Measurements from ENCODE around the gene ZYX.

ZYX gene, protein sequence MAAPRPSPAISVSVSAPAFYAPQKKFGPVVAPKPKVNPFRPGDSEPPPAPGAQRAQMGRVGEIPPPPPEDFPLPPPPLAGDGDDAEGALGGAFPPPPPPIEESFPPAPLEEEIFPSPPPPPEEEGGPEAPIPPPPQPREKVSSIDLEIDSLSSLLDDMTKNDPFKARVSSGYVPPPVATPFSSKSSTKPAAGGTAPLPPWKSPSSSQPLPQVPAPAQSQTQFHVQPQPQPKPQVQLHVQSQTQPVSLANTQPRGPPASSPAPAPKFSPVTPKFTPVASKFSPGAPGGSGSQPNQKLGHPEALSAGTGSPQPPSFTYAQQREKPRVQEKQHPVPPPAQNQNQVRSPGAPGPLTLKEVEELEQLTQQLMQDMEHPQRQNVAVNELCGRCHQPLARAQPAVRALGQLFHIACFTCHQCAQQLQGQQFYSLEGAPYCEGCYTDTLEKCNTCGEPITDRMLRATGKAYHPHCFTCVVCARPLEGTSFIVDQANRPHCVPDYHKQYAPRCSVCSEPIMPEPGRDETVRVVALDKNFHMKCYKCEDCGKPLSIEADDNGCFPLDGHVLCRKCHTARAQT

GRCh38 chr7:143380646-143381426, at the start of gene ZYX:
TSS of gene ZYX (plus strand) at chr7:143381345. CDS start at chr7:143381572, 227 bp downstream.
- DNase-seq (ENCODE audit: low read depth), result peak; percentile 93

DNA sequence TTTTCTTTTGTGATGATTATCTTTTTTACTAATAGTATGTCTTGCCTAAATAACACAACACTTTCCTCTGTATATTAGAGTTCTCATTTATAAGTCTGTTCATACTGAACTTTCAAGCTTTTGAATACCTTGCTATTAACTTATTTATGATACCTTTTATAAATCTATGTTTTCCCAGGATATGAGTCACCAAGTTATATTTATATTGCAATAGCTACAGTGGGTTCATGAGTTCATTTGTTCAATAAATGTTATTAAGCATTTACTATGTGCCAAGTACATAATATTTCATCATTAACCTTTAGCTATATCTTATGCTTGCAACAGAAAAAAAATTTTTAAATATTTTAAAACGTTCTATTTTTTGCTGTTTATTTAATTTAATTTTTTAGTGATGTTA, 46.9 kb upstream of the ZYX start:
- no peak for DNase-seq (ENCODE audit: low read depth)

DNA sequence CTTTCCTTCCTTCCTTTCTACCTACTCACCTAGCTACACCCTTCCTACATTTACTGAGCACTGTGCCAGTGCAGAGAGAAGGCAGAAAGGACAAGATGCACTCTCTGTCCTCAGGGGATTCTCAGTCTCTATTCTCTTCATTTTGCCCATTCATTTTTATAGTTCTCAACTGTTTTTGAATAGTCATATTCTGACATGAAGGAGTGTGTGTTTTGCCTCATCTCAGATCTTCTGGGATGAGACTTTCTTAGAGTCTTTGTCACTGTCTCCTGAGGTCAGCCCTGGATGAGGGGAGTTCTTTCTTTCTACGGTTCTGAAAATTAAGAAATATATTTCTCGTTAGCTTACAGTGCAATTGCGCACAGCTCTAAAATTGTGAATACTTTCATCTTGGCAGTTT, 43.9 kb upstream of the ZYX start:
- no peak for DNase-seq (ENCODE audit: low read depth)

- DNase-seq (ENCODE audit: low read depth), result no peak
Measured at GRCh38 chr7:143341842-143342241, 39.3 kb upstream of the ZYX start.

GRCh38 chr7:143343596-143343995, 37.5 kb upstream of the ZYX start:
- DNase-seq (ENCODE audit: low read depth), result no peak

DNA sequence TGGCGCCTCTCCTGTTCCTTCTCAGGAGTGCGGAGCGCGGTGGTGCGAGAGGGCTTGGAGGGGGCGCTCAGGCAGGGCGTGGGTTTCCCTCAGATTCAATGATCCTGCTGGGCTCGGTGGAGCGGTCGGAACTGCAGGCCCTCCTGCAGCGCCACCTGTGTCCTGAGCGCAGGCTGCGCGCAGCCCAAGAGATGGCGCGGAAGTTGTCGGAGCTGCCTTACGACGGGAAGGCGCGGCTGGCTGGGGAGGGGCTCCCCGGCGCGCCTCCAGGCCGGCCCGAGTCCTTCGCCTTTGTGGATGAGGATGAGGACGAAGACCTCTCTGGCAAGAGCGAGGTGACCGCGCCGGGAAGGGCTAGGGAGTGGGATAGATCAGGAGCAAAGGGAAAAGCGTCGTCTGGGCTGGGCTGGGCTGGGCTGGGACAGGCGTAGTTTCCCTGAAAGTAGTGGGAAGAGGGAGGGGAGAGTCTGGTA, 35.7 kb upstream of the ZYX start:
- DNase-seq (ENCODE audit: low read depth), result peak; percentile 6

DNA sequence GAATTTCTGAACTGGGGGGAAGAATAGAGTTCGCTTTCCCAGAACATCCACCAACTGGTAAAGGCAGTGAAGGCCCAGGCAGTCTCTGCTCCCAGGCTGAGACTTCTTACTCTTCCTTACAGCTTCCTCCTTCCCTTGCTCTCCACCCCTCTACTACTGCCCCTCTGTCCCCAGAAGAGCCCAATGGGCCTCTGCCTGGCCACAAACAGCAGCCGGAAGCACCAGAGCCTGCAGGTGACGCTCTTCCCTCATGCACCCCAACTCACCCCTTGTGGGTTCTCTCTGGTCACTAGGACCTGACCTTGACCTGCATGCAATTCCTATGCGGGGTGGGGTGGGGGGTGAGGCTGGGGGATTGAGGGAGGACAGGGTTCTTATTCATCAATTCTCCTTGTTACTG, 35.1 kb upstream of the ZYX start:
- no peak for DNase-seq (ENCODE audit: low read depth)

GRCh38 chr7:143347950-143348349, 33.2 kb upstream of the ZYX start:
- DNase-seq (ENCODE audit: low read depth), result no peak

GRCh38 chr7:143351060-143351459, 30.1 kb upstream of the ZYX start:
- no peak for DNase-seq (ENCODE audit: low read depth)

- DNase-seq (ENCODE audit: low read depth), result no peak
Measured at GRCh38 chr7:143351574-143351973, 29.6 kb upstream of the ZYX start.

DNA sequence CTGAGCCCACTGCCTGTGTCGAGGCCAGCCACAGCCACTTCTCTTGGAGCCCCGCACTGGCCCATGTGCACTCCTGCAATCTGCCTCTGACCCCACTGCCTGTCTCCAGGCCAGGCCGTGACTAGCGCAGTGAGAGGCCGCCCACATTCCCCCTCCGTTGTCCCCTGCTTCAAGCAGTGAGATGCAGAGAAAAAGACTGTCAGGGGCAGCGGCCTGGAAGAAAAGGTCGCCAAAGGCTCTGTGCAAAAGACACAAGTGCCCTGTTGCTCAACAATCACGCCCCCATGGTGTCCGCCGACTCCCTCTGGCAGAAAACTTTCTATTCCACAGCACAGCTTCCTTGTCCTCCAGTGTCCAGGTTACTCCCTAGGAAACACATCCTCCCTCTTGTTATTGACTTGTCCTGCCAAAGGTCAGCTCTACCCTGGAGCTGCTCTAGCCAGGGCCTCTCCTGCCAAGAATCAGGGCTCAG, 28.6 kb upstream of the ZYX start:
- no peak for DNase-seq (ENCODE audit: low read depth)

GRCh38 chr7:143354376-143354775, 26.8 kb upstream of the ZYX start:
- no peak for DNase-seq (ENCODE audit: low read depth)

DNA sequence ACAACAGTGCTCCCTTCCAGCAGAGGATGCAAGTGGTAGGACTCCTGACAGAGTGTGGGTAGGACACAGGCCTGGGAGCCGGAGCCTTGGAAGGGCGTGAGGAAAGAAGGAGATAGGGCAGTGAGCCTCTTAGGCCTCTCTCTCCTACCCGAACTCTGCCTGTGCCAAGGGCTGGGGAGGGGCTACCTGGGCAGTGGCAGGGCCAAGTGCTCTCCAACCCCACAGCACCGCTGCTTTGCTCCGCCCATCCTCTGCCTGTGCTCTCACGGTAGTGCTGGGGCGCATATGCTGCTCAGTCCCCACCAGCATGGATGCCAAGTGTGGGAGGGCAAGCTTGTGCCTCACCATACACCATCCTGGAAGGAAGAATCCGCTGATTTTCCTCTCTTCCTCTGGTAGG, 26.2 kb upstream of the ZYX start:
- DNase-seq (ENCODE audit: low read depth), result no peak

- DNase-seq (ENCODE audit: low read depth), result no peak
Measured at GRCh38 chr7:143355450-143356385, 25.4 kb upstream of the ZYX start.

DNA sequence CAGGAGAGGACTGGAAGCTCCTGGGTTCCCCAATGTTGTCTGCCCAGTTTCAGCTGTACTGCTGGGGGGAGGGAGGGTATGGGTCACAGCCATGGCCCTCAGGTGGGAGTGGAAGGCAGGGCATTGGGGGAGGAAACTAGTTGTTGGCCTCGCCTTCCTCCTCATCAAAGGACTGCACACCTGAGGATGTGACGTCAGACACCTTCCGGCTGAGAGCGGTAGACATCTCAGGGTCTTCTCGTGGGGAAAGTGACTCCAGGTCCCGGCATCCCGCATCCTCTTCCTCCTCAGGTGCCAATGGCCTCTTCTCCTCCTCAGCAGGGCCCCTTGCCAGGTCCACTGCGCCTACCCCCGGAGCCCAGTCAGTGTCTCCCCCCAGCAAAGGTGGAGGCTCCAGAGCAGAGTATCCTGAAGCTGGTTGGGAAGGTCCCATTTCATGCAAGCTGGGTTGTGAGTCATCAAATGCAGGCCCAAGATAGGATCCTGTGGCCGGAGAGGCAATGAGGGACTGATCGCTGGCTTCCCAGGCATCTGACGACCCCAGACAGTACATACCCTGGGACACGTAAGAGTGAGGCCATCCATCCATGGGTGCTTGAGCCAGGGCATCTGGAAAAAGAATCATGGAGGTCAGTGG, 24.6 kb upstream of the ZYX start:
- no peak for DNase-seq (ENCODE audit: low read depth)

DNA sequence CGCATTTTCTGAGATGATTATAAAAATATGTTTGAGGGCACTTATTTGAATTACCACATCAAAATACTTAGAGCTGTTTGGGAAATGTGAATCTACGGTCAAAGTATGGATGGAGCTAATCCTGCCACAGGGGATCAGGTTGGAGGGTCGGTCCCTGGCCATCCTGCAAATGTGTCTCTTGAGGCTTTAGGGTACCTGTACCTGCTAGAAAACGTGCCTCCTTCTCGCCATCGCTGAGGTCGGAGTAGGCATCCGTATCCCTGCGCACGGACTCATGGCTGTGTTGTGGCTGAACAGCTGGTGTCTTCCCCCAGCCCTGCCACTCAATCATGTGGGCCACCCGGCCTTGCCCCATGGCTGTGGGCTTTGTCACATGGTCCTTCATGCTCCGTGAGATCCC, 22.5 kb upstream of the ZYX start:
- DNase-seq (ENCODE audit: low read depth), result no peak

GRCh38 chr7:143359771-143360353, 21.3 kb upstream of the ZYX start:
- DNase-seq (ENCODE audit: low read depth), result no peak

DNA sequence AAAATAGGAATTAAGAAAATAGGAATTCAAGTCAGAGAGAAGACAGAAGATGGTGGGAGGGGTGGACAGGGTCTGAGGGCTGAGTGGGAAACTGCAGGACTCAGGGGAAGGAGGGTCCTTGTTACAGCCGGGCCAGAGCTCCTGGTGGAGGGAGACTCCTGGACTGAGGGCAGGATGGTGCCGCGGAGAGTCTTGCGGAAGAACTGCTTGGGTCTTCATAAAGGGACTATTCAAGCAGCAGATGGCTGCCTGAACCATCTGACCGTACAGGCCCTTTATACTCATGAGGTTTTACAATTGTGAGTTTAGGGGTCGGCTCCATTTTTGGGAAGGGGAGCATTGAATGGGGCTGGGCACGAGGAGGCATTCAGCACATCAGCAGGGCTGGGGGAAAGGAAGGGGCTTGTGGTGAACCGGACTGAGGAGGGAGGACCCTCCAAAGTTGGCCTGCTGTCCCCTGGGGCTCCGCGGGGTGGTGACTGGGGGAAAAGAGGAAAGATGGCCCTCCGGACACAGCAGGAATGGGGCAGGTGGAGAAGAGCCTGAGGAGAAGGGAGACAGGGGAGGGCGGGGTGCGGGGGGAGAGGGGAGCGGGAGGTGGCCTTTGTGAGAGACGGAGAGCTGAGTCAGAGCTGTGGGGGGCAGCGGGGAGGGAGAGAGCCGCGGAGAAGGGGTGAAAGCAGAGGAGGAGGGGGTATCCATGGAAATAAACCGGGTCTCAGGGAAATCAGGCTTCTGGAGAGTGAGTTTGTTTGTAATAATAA, 20.2 kb upstream of the ZYX start:
- no peak for DNase-seq (ENCODE audit: low read depth)

- DNase-seq (ENCODE audit: low read depth), result no peak
Measured at GRCh38 chr7:143361552-143362130, 19.5 kb upstream of the ZYX start.

Measured in fibroblast of the conjunctiva (primary cell).